Mononuclear cell (primary cell): Measurements from ENCODE around the gene PFKL. TPM values are rescaled to one million over a fixed set of nuclear protein-coding genes. Genes with fewer than 3 reads are reported as not detected.

Experiments used
- H3K27me3 ChIP-seq: 2 replicates; pipeline ENCODE4 v1.6.0; 2011; ENCODE audit warnings: low read length, control low read depth; ENCODE audit not compliant: insufficient read depth
- H3K4me1 ChIP-seq: 2 replicates; pipeline ENCODE4 v1.5.1; 2011; ENCODE audit warnings: mild to moderate bottlenecking, low read length, control low read depth; ENCODE audit not compliant: insufficient read depth
- H3K4me3 ChIP-seq: 2 replicates; pipeline ENCODE4 v1.5.1; 2011; ENCODE audit warnings: mild to moderate bottlenecking, low read length, moderate library complexity
- H3K9me3 ChIP-seq: 2 replicates; pipeline ENCODE4 v1.5.1; 2011; ENCODE audit warnings: low read depth, mild to moderate bottlenecking, control low read depth, low read length
- total RNA-seq: library from RNA; depleted of rRNA; stranded (reverse); fragments of >200 nt; gene quantifications from one replicate; pipeline ENCODE4 v1.2.3, GENCODE V29; 2012

PFKL gene
- total RNA-seq, 1 donor: 61.3 TPM

DNA sequence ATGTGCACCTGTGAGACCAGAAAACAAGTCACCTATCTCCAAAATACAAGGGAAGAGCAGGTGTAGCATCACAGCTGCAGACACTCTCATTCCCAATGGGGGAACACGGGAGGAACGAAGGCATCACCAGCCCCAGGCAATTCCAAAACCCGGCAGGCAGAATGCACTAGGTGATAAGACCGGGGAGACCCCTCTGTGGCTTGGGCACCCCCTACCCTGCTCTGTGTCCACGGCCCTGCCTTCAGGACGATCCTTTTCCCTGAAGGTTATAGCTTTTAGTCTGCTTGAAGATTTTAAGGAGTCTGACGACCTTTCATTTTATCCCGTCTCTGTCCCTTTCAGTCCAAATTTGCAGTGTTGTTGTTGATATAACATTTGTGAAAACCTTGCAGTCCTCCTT, 72.8 kb downstream of the PFKL start:
- Histone ChIP-seq H3K4me3 (no peak overlapping the region), H3K27me3 (no peaks in the 10 kb centered on the region), H3K4me1 (peaks cover 32% of the 10 kb centered on the region), H3K9me3 (no peaks in the 10 kb centered on the region)

DNA sequence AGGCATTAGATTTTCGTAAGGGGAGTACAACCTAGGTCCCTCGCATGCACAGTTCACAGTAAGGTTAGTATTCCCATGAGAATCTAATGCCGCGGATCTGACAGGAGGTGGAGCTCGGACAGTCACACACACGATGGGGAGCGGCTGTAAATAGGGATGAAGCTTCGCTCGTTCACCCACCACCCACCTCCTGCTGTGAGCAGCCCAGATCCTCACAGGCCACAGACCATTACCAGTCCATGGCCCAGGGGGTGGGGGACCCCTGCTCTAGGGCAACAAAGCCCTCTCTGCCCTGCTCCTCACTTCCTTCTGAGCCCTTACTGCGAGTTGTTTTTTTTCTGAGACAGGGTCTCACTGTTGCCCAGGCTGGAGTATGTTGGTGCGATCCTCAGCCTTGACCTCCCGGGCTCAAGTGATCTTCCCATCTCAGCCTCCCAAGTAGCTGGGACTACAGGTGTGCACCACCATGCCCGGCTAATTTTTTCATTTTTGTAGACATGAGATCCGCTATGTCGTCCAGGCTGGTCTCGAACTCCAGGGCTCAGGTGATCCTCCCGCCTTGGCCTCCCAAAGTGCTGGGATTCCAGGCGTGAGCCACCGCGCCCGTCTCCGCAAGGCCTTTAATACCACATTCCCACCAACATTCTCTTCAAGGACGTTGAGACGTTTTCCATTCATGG, 74.9 kb downstream of the PFKL start:
- H3K4me3 ChIP-seq: no peak overlapping the region
- H3K4me1 ChIP-seq: peaks cover 32% of the 10 kb centered on the region
- H3K27me3 ChIP-seq: no peaks in the 10 kb centered on the region
- H3K9me3 ChIP-seq: no peaks in the 10 kb centered on the region

DNA sequence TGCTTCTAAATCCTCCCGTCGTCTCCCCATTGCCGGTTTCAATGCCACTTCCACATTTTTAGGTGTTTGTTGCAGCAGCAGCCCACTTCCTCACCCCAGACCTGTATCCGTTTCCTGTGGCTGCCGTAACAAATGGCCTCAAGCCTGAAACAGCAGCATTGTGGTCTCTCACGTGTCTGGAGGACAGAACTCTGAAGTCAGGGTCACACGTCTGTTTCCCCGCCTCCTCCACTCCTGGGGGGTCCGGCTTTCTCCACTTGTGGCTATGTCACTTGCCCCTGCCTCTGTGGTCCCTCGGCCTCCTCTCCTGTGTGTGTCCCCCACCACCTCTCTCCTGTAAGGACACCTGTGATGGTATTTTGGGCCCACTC, 75.4 kb downstream of the PFKL start:
- Histone ChIP-seq H3K4me3 (no peak overlapping the region), H3K4me1 (peaks cover 32% of the 10 kb centered on the region), H3K9me3 (no peaks in the 10 kb centered on the region), H3K27me3 (no peaks in the 10 kb centered on the region)

DNA sequence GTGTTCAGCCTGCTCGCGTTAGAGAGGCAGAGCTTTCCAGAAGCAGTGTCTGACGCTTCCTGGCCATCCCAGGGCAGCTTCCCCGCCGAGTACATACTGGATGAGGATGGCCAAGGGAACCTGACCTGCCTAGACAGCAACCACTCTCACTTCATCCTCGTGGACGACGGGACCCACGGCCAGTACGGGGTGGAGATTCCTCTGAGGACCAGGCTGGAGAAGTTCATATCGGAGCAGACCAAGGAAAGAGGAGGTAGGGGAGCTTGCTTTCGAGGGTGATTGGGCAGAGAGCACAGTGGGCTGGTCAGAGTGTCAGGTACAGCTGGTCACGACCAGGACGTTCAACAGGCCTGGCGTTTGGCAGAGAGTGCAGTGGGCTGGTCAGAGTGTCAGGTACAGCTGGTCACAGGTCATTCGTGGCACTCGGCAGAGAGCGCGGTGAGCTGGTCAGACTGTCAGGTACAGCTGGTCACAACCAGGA, 75.9 kb downstream of the PFKL start:
- Histone ChIP-seq H3K4me3 (no peak overlapping the region), H3K4me1 (peaks cover 32% of the 10 kb centered on the region), H3K9me3 (no peaks in the 10 kb centered on the region), H3K27me3 (no peaks in the 10 kb centered on the region)

DNA sequence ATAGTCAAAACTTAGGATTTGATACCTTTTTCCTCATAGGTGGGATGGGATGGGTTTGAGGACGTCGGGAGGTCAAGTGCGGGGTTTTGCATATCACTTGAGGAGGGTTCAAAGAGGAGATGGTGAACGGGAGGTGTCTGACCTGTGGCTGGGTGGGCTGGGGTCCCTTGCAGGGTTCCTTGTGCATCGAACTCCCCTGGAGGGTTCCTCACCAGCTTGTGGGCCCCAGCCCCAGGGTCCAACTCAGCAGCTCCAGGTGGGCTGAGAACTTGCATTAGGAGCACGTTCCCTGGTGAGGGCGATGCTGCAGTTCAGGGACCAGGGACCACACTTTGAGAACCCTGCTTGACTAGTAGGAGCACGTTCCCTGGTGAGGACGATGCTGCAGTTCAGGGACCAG, 76.8 kb downstream of the PFKL start:
- Histone ChIP-seq H3K27me3 (no peaks in the 10 kb centered on the region), H3K4me1 (peaks cover 32% of the 10 kb centered on the region), H3K4me3 (no peak overlapping the region), H3K9me3 (no peaks in the 10 kb centered on the region)

Other genes with a start within 250 kb of the PFKL start
- 9.1 TPM for gene PWP2, start 192.7 kb upstream of the PFKL start, total RNA-seq
- 12.2 TPM for gene GATD3, start 166.4 kb upstream of the PFKL start, total RNA-seq
- gene ICOSLG, start 59.1 kb upstream of the PFKL start, total RNA-seq: 15.4 TPM
- gene DNMT3L, start 38.2 kb upstream of the PFKL start, total RNA-seq: not detected
- gene AIRE, start 14.2 kb upstream of the PFKL start, total RNA-seq: 0.10 TPM
- 17.6 TPM for gene CFAP410, start 39.3 kb downstream of the PFKL start, total RNA-seq
- gene TRPM2, start 53.6 kb downstream of the PFKL start, total RNA-seq: 2.2 TPM
- gene LRRC3, start 155.5 kb downstream of the PFKL start, total RNA-seq: 0.31 TPM
- gene KRTAP10-1, start 240.1 kb downstream of the PFKL start, total RNA-seq: not detected